Left ventricle myocardium superior (tissue), 1 donor: ENCODE measurements around the gene CYB561A3. TPM values are rescaled to one million over a fixed set of nuclear protein-coding genes. Genes with fewer than 3 reads are reported as not detected.

Experiments used
- ATAC-seq: fragments of 200-7000 bp; cut with Tn5 transposase; one replicate; pipeline ENCODE4 v1.9.1; 2020; ENCODE audit warnings: mild to moderate bottlenecking, moderate library complexity
- DNase-seq: peaks from one replicate; pipeline ENCODE4 v3.0.0-alpha.2; 2020
- intact Hi-C: fragments of 100-400 bp; cut with micrococcal nuclease; formaldehyde crosslinking; loops from one replicate; pipeline ENCODE4 v1.11.0; 2022
- total RNA-seq: library from RNA; stranded (reverse); fragmentation: NEBNext Ultra II Directional; extraction: Animal tissue kit (Norgen Biotek cat#: 25700); gene quantifications from one replicate; pipeline ENCODE4 v1.2.1, GENCODE V29; 2021
- donor health status: DM: no; HTN: yes; CAD: no; lungs with severe emphysema.

CYB561A3 gene
- total RNA-seq, 1 donor from 2014 or later = 10.9 TPM

DNA sequence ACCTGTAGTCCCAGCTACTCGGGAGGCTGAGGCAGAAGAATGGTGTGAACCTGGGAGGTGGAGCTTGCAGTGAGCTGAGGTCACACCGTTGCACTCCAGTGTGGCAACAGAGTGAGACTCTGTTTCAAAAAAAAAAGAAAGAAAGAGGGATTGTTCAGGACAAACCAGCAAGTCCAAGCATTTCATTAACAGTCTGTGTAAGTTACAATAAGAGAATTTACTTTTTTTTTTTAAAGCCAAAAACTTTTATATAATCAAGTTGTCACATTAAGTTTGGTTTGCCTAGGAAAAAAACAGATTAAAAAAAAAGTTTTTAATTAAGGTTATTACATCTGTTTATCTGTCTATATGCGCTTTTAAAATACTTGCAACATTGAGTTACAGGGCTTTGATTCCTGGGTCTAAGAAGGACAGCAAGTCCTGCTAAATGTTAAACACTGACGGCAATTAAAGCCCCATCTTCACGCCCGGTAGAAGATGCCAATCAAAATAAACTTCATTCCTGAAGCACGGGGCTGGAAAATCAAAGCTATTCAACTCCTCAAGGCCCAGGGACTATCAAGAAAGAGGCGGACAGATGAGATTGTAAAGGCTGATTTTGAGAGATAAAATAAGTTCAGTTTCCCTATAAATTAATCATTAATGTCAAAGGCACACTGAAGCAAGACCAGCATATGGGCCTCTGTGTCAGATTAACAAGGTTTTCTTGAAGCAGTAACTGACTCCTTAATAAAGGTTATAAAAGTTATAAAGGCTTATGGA, 11.2 kb upstream of the CYB561A3 start:
- ATAC-seq = no peak
- intact Hi-C loops = no loop called here
- no peak for DNase-seq

DNA sequence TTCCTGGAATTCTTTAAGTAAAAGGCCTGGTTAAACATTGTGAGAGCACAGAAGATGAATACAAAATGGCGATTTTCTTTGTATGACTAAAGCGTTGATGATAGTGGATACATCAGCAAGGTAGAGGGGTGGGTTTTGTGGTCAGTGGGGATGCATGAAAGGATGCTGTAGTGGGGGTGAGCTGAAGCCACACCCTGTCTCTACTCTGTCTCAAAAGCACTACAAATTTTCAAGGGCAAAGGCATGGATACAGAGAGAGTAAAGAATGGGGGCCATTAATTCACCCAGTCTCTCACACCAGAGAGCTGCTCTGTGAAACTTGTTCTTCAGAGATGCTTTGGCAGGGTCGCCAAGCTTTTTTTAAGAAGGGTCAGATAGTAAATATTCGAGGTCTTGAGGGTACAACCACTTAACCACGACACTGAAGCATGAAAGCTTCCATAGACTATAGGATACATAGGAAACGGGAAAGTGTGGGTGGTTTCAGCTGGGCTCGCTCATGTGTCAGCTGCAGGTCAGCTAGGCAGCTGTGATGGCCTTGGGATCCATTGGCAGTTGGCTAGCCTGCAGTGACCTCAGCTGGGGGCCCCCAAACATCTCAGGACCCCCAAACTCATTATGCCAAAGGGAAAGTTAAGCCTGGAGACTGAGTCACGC, 8.8 kb upstream of the CYB561A3 start:
- intact Hi-C loops = no loop called here
- ATAC-seq = no peak
- DNase-seq = no peak

DNA sequence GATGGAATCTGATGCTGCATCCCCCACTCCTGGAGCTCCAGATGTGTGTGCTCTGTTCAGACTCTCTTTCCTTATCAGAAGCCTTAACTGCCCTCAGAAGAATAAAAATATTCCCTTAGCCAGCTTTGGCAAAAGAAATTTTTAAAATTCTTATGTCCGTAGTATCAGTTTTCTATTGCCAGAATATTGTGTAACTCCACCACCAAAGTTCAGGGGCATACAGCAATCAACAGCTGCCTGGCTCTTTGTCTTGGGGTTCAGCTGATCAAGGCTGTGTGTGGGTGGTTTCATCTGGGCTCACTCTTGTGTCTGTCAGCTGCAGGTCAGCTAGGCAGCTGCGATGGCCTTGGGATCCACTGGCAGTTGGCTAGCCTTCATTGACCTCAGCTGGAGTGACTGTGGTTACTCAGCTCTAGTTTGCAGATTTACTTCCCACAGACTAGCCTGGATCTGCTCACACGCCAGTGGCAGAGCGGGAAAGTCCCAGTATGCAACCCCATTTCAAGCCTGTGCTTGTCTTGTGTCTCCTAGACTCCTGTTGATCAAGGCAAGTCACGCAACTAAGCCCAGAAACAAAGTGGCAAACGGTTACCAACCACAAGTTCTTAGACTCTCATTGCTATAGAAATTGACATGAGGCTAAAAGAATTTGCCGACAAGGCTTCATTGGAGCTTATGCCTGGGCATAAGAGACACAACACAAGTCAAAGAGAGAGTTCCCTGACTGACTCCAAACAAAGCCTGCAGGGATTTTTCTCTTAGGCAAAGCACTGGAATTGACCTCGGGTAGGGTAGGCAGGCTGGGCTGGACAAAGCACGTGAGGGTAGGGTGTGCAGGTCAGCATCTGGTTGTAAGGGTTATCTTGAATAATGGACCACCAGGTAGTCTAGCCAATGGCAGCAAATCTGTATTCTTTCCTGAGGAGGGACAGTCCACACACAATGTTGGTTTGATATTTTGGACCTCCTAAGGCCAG, 8.0 kb upstream of the CYB561A3 start:
- ATAC-seq (peak; percentile 96), DNase-seq (peak; percentile 73)
- intact Hi-C loops = no loop called here

GRCh38 chr11:61368646-61369045, 7.0 kb upstream of the CYB561A3 start:
- intact Hi-C loops = no loop called here
- ATAC-seq = no peak
- no peak for DNase-seq

GRCh38 chr11:61367406-61367805, 5.7 kb upstream of the CYB561A3 start:
- ATAC-seq (no peak), DNase-seq (no peak)
- intact Hi-C loops = no loop called here

- ATAC-seq (no peak), DNase-seq (no peak)
- intact Hi-C loops = no loop called here
These were observed 2.5 kb upstream of the CYB561A3 start for GRCh38 chr11:61364012-61364675.

DNA sequence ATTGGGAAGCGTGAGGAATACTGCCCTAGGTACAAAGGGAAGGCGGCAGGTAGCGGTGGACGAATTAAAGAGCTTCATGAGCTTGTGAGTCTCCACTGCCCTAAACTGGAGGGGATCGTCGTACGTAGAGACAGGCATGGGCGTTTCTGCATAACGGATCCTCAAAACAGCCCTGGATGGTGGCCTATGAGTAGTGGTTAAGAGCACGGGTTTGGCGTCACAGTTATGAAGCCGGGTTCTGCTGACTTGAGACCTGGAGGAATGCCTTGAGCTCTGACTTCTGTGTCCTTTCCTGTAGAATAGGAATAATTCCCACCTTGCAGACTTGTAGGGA, 827 bp upstream of the CYB561A3 start:
- ATAC-seq = peak; percentile 1
- intact Hi-C loops = no loop called here
- DNase-seq = no peak

GRCh38 chr11:61361237-61361740, 393 bp downstream of the CYB561A3 start:
- intact Hi-C loops = no loop called here
- DNase-seq = no peak
- ATAC-seq = no peak

DNA sequence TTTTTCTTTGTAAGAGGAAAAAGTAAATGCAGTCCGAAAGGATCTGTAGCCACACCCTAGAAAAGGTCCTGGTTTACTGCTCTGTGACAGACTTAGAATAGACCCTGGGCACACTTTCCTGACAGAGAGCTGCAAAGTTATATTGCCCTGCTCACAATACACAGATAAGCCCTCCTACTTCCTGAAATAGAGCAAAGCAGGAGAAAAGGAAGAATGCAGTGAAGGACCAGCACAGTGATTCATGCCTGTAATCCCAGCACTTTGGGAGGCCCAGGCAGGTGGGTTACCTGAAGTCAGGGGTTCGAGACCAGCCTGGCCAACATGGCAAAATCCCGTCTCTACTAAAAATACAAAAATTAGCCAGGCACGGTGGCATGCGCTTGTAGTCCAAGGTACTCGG, 2.2 kb downstream of the CYB561A3 start:
- ATAC-seq (no peak), DNase-seq (no peak)
- intact Hi-C loops = no loop called here

DNA sequence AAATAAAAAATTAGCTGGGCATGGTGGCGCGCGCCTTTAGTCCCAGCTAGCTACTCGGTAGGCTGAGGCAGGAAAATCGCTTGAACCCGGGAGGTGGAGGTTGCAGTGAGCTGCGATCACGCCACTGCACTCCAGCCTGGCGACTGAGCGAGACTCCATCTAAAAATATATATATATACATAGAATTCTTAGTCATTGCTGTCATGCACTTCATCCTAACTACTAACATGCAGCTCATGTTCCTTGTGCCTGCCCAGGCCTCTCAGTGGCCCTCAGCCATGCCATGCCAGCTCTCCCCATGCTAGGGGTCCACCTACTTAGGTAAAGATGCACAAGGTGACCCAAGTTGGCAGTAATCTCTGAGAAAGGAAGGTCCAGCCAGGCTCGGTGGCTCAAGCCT, 3.1 kb downstream of the CYB561A3 start:
- DNase-seq (no peak), ATAC-seq (no peak)
- intact Hi-C loops = no loop called here

- ATAC-seq (no peak), DNase-seq (no peak)
- intact Hi-C loops = no loop called here
These were observed 3.8 kb downstream of the CYB561A3 start for GRCh38 chr11:61357894-61358239.

GRCh38 chr11:61357233-61357893, 4.3 kb downstream of the CYB561A3 start:
- intact Hi-C loops = no loop called here
- DNase-seq (no peak), ATAC-seq (no peak)

DNA sequence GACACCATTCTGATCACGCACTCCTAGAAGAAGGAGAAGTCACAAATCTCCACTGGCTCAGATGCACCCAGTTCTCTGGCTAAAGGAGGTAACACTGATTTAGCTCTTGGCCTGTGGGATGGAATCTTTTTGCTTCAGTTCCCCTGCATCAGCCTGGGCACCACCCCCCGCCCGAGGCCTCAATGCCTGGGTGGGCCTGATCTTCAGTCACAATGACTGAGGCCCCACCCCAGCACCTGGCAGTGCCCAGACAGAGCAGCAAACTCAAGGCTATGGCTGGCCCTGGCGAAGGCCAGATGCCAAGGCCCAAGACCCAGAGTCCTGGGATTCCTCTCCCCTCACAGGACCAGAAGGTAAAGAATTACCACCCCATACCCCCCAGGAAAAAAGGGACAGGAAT, 5.0 kb downstream of the CYB561A3 start:
- ATAC-seq (no peak), DNase-seq (no peak)
- intact Hi-C loops = no loop called here

DNA sequence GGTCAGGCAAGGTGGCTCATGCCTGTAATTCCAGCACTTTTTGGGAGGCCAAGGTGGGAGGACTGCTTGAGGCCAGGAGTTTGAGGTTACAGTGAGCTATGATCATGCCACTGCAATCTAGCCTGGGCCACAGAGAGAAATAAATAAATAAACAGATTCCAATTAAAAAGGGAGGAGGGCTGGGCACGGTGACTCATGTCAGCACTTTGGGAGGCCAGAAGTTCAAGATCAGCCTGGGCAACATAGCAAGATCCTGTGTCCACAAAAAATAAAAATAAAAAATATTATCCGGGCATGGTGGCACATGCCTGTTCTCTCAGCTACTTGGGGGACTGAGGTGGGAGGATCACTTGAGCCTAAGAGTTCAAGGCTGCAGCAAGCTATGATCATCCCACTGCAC, 7.5 kb downstream of the CYB561A3 start:
- intact Hi-C loops = no loop called here
- no peak for ATAC-seq
- DNase-seq = no peak

- DNase-seq (no peak), ATAC-seq (no peak)
- intact Hi-C loops = no loop called here
These were observed 8.3 kb downstream of the CYB561A3 start for GRCh38 chr11:61353131-61354067.

DNA sequence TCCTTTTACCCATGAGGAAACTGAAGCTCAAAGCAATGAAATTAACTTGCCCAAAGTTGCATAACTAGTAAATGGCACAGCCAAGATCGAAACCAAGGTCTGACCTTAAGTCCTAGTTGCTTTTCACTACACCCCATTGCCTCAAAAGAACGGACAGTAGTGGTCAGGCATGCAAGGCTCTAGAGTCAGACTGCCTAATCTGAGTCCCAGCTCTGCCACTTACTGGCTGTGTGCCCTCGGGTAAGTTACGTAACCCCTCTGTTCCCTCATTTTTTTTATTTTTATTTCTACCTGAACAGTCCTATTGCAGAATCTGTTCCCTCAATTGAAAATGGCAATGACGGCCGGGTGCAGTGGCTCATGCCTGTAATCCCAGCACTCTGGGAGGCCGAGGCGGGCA, 9.6 kb downstream of the CYB561A3 start:
- no peak for ATAC-seq
- DNase-seq = no peak
- intact Hi-C loops = no loop called here

DNA sequence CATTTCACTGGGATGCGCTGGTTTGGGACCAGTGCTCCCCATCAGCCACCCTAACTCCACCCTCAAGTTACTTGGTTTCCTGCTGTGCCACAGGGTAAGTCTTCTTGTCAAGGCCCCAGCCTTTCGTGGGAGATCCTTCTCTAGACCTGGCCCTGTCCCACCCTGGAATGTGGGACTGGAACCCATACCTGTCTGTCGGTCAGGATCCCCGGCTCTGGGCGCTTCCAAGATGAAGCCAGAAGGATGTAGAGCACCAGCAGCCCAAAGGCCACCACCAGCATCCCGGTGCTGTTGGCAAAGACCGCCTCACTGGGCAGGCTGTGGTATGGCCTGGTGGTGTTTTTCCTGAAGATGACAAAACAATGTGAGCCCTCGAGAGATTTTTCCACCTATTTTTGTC, 10.9 kb downstream of the CYB561A3 start:
- intact Hi-C loops = no loop called here
- ATAC-seq (no peak), DNase-seq (no peak)

GRCh38 chr11:61350336-61350735, 11.3 kb downstream of the CYB561A3 start:
- DNase-seq (no peak), ATAC-seq (no peak)
- intact Hi-C loops = no loop called here
